WTC11 (cell line): Measurements from ENCODE around the gene HAND1. TPM values are rescaled to one million over a fixed set of nuclear protein-coding genes. Genes with fewer than 3 reads are reported as not detected.

Experiments used
- ATAC-seq: fragments of 200-7000 bp; cut with Tn5 transposase; 2 replicates; pipeline ENCODE4 v1.10.0; 2021; ENCODE audit warnings: mild to moderate bottlenecking, moderate library complexity
- CTCF ChIA-PET: fragments of 300-600 bp; sonication (Branson Sonifier 250); formaldehyde crosslinking; loops from one replicate; lab custom pipeline; 2021; ENCODE audit warnings: antibody characterized with exemption; lab: Charles Lee
- POLR2A ChIA-PET: fragments of 350-600 bp; sonication (Branson Sonifier 250); formaldehyde crosslinking; loops from one replicate; lab custom pipeline; 2021; ENCODE audit warnings: antibody characterized with exemption; lab: Charles Lee
- DNase-seq: peaks from one replicate; pipeline ENCODE4 v3.0.0; 2021; ENCODE audit warnings: low spot score
- H3K27ac Mint-ChIP-seq: 2 replicates; pipeline ENCODE4 v1.8.0; 2021; ENCODE audit warnings: mixed read lengths
- H3K27me3 Mint-ChIP-seq: 2 replicates; pipeline ENCODE4 v1.8.0; 2021; ENCODE audit warnings: low read depth, mild to moderate bottlenecking, moderate library complexity, mixed read lengths
- H3K36me3 Mint-ChIP-seq: 2 replicates; pipeline ENCODE4 v1.8.0; 2021; ENCODE audit warnings: mixed read lengths
- H3K4me1 Mint-ChIP-seq: 2 replicates; pipeline ENCODE4 v1.8.0; 2022; ENCODE audit warnings: mixed read lengths
- H3K4me3 Mint-ChIP-seq: 2 replicates; pipeline ENCODE4 v1.8.0; 2021; ENCODE audit warnings: mild to moderate bottlenecking, moderate library complexity, mixed read lengths
- H3K9me3 Mint-ChIP-seq: 2 replicates; pipeline ENCODE4 v1.8.0; 2021; ENCODE audit warnings: mixed read lengths
- NFYB ChIP-seq: sonication (generic); formaldehyde crosslinking; conservative IDR thresholded peaks from 2 replicates; pipeline ENCODE4 v1.8.0; 2022; ENCODE audit warnings: low read depth, missing genetic modification reagents
- SOX15 ChIP-seq: fragments of 250-450 bp; sonication (Bioruptor Pico); IDR thresholded peaks from 2 replicates; pipeline ENCODE4 v1.9.0; 2021; ENCODE audit warnings: mild to moderate bottlenecking
- TEAD1 ChIP-seq: sonication (generic); formaldehyde crosslinking; IDR thresholded peaks from 2 replicates; pipeline ENCODE4 v1.8.0; 2022; ENCODE audit warnings: mild to moderate bottlenecking, missing genetic modification reagents
- total RNA-seq: library from RNA; stranded (reverse); gene quantifications from 3 replicates; pipeline ENCODE4 v1.2.3, GENCODE V29; 2021
- TF ChIP-seq, protein P1 (sequence below): fragments of 250-450 bp; sonication (Bioruptor Pico); IDR thresholded peaks from 2 replicates; pipeline ENCODE4 v1.9.0; 2021; ENCODE audit warnings: mild to moderate bottlenecking, borderline replicate concordance
- TF ChIP-seq, protein P2 (sequence below): sonication (generic); formaldehyde crosslinking; IDR thresholded peaks from 2 replicates; pipeline ENCODE4 v1.8.0; 2023; ENCODE audit warnings: mild to moderate bottlenecking, missing genetic modification reagents
- TF ChIP-seq, protein P3 (sequence below): sonication (generic); formaldehyde crosslinking; IDR thresholded peaks from 2 replicates; pipeline ENCODE4 v1.8.0; 2023; ENCODE audit warnings: missing genetic modification reagents
- TF ChIP-seq, protein P4 (sequence below): fragments of 250-450 bp; sonication (Bioruptor Pico); IDR thresholded peaks from 2 replicates; pipeline ENCODE4 v1.9.0; 2021; ENCODE audit warnings: moderate library complexity, mild to moderate bottlenecking, inconsistent platforms, borderline replicate concordance
- TF ChIP-seq, protein P5 (sequence below): sonication (generic); formaldehyde crosslinking; IDR thresholded peaks from 2 replicates; pipeline ENCODE4 v1.8.1; 2022; ENCODE audit warnings: mild to moderate bottlenecking, missing genetic modification reagents, moderate library complexity, borderline replicate concordance
- TF ChIP-seq, protein P6 (sequence below): sonication (generic); formaldehyde crosslinking; IDR thresholded peaks from 2 replicates; pipeline ENCODE4 v1.8.0; 2022; ENCODE audit warnings: mild to moderate bottlenecking, missing genetic modification reagents
- TF ChIP-seq, protein P7 (sequence below): sonication (generic); formaldehyde crosslinking; conservative IDR thresholded peaks from 2 replicates; pipeline ENCODE4 v1.8.1; 2023; ENCODE audit warnings: mild to moderate bottlenecking, low read depth, missing genetic modification reagents, moderate library complexity

The HAND1 gene
- total RNA-seq, 1 experiment from 2014 or later, result not detected

DNA sequence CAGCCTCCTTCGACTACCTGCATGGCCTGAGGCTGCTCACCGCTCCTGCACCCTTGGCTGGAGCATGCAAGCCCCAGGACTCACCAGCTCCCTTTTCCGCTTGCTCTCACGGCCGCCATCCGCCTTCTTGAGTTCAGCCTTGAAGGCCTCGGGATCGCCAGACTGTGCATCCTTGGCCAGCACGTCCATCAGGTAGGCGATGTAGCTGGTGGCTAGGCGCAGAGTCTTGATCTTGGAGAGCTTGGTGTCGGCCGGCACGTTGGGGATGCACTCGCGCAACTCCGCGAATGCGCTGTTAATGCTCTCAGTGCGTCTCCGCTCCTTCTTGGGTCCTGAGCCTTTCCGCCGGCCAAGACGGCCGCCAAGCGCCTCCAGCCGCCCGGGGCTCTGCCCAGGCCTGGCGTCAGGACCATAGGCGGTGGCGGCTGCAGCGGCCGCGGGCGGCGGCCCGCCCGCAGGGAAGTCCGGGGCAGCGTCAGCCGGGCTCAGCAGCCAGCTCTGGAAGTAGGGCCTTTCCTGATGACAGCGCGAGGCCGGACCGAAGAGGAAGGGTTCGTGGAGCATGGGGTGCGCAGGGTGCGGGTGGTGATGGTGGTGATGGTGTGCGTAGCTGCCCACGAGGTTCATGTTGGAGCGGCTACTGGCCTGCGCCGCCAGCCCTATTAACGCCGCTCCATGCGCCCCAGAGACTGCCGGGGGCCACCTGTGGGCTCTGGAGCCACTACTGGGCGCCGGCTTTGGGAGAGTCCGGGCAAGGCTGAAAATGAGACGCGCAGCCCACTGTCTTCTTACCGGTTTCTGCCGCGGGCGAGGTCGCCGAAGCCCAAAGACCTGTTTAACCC is 424 bp downstream of the HAND1 start:
- TF ChIP-seq, protein P1, sequence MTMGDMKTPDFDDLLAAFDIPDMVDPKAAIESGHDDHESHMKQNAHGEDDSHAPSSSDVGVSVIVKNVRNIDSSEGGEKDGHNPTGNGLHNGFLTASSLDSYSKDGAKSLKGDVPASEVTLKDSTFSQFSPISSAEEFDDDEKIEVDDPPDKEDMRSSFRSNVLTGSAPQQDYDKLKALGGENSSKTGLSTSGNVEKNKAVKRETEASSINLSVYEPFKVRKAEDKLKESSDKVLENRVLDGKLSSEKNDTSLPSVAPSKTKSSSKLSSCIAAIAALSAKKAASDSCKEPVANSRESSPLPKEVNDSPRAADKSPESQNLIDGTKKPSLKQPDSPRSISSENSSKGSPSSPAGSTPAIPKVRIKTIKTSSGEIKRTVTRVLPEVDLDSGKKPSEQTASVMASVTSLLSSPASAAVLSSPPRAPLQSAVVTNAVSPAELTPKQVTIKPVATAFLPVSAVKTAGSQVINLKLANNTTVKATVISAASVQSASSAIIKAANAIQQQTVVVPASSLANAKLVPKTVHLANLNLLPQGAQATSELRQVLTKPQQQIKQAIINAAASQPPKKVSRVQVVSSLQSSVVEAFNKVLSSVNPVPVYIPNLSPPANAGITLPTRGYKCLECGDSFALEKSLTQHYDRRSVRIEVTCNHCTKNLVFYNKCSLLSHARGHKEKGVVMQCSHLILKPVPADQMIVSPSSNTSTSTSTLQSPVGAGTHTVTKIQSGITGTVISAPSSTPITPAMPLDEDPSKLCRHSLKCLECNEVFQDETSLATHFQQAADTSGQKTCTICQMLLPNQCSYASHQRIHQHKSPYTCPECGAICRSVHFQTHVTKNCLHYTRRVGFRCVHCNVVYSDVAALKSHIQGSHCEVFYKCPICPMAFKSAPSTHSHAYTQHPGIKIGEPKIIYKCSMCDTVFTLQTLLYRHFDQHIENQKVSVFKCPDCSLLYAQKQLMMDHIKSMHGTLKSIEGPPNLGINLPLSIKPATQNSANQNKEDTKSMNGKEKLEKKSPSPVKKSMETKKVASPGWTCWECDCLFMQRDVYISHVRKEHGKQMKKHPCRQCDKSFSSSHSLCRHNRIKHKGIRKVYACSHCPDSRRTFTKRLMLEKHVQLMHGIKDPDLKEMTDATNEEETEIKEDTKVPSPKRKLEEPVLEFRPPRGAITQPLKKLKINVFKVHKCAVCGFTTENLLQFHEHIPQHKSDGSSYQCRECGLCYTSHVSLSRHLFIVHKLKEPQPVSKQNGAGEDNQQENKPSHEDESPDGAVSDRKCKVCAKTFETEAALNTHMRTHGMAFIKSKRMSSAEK (CRISPR knock-in tag), result no peak
- TF ChIP-seq SOX15 (CRISPR knock-in tag), result no peak
- TF ChIP-seq, protein P2, sequence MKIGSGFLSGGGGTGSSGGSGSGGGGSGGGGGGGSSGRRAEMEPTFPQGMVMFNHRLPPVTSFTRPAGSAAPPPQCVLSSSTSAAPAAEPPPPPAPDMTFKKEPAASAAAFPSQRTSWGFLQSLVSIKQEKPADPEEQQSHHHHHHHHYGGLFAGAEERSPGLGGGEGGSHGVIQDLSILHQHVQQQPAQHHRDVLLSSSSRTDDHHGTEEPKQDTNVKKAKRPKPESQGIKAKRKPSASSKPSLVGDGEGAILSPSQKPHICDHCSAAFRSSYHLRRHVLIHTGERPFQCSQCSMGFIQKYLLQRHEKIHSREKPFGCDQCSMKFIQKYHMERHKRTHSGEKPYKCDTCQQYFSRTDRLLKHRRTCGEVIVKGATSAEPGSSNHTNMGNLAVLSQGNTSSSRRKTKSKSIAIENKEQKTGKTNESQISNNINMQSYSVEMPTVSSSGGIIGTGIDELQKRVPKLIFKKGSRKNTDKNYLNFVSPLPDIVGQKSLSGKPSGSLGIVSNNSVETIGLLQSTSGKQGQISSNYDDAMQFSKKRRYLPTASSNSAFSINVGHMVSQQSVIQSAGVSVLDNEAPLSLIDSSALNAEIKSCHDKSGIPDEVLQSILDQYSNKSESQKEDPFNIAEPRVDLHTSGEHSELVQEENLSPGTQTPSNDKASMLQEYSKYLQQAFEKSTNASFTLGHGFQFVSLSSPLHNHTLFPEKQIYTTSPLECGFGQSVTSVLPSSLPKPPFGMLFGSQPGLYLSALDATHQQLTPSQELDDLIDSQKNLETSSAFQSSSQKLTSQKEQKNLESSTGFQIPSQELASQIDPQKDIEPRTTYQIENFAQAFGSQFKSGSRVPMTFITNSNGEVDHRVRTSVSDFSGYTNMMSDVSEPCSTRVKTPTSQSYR (CRISPR knock-in tag), result no peak
- TF ChIP-seq, protein P3, sequence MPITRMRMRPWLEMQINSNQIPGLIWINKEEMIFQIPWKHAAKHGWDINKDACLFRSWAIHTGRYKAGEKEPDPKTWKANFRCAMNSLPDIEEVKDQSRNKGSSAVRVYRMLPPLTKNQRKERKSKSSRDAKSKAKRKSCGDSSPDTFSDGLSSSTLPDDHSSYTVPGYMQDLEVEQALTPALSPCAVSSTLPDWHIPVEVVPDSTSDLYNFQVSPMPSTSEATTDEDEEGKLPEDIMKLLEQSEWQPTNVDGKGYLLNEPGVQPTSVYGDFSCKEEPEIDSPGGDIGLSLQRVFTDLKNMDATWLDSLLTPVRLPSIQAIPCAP, result no peak
- TF ChIP-seq TEAD1 (CRISPR knock-in tag), result no peak
- TF ChIP-seq, all 79 proteins: peak for 0
- ChIA-PET CTCF (interaction anchor here (0.6 to 4.2 kb wide), 12 partner anchors 9 to 653 kb away, joined by 3 to 26 read pairs (median 3); no protein-coding TSS in a partner anchor), POLR2A (no interaction called here)
- DNase-seq, result peak; percentile 54
- Mint-ChIP-seq H3K9me3 (no peaks in the 10 kb centered on the region), H3K27ac (no peak overlapping the region), H3K36me3 (no peaks in the 10 kb centered on the region), H3K27me3 (peaks cover 100% of the 10 kb centered on the region), H3K4me1 (peaks cover 72% of the 10 kb centered on the region), H3K4me3 (peak overlapping the region; percentile 61)
- peak; percentile 1 for ATAC-seq

DNA sequence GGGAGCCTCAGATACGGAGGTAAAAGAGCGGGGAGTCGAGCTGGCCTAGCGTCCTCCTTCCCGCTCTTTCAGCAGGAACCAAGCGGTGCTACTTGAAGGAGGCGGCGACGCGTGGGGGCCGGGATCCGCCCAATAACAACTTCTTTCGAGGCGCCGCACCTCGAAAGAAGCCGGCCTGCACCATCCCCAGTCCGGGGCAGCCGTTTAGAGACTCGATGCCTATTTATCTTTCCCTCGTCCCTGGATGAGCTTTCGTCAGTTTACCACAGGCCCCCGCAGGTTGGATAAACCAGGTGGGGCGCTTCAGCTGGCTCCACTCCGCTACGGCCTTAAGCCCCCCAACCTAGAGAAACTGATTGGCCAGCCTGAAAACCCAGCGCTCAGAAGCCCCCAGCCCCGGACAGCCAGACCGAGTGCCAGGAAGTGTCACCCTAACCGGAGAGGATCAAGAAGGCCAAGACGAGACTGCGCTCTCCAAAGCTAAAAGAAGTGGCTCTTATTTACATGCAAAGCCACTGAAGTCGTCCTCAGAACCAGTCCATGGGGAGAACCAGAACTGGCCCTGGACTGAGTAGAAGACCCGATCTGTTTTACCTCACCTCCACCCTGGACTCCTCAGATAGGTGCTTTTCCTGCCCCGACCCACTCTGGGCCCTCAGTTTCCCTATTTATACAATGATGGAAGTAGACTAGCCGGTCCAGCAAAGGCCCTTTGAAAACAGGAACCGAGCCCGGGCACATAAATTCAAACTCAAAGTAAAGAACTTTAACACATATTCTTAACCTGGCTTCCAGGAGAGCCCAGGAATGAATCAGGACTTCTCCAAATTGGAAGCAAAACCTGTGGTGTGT is 1.4 kb downstream of the HAND1 start:
- Mint-ChIP-seq H3K4me1 (peaks cover 63% of the 10 kb centered on the region), H3K27ac (no peak overlapping the region), H3K9me3 (no peaks in the 10 kb centered on the region), H3K4me3 (peak overlapping the region; percentile 59), H3K36me3 (no peaks in the 10 kb centered on the region), H3K27me3 (peaks cover 100% of the 10 kb centered on the region)
- ATAC-seq (peak; percentile 1), DNase-seq (peak; percentile 72)
- CTCF ChIA-PET, result interaction anchor here (0.5 to 4.2 kb wide), 9 partner anchors 8 to 170 kb away, joined by 3 to 26 read pairs (median 5); no protein-coding TSS in a partner anchor
- POLR2A ChIA-PET, result no interaction called here
- TF ChIP-seq, protein P4, sequence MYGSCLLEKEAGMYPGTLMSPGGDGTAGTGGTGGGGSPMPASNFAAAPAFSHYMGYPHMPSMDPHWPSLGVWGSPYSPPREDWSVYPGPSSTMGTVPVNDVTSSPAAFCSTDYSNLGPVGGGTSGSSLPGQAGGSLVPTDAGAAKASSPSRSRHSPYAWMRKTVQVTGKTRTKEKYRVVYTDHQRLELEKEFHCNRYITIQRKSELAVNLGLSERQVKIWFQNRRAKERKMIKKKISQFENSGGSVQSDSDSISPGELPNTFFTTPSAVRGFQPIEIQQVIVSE (CRISPR knock-in tag), result no peak
- TF ChIP-seq, protein P5, sequence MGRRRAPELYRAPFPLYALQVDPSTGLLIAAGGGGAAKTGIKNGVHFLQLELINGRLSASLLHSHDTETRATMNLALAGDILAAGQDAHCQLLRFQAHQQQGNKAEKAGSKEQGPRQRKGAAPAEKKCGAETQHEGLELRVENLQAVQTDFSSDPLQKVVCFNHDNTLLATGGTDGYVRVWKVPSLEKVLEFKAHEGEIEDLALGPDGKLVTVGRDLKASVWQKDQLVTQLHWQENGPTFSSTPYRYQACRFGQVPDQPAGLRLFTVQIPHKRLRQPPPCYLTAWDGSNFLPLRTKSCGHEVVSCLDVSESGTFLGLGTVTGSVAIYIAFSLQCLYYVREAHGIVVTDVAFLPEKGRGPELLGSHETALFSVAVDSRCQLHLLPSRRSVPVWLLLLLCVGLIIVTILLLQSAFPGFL (CRISPR knock-in tag), result no peak
- TF ChIP-seq, protein P6, sequence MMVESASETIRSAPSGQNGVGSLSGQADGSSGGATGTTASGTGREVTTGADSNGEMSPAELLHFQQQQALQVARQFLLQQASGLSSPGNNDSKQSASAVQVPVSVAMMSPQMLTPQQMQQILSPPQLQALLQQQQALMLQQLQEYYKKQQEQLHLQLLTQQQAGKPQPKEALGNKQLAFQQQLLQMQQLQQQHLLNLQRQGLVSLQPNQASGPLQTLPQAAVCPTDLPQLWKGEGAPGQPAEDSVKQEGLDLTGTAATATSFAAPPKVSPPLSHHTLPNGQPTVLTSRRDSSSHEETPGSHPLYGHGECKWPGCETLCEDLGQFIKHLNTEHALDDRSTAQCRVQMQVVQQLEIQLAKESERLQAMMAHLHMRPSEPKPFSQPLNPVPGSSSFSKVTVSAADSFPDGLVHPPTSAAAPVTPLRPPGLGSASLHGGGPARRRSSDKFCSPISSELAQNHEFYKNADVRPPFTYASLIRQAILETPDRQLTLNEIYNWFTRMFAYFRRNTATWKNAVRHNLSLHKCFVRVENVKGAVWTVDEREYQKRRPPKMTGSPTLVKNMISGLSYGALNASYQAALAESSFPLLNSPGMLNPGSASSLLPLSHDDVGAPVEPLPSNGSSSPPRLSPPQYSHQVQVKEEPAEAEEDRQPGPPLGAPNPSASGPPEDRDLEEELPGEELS (CRISPR knock-in tag), result no peak
- TF ChIP-seq, protein P7, sequence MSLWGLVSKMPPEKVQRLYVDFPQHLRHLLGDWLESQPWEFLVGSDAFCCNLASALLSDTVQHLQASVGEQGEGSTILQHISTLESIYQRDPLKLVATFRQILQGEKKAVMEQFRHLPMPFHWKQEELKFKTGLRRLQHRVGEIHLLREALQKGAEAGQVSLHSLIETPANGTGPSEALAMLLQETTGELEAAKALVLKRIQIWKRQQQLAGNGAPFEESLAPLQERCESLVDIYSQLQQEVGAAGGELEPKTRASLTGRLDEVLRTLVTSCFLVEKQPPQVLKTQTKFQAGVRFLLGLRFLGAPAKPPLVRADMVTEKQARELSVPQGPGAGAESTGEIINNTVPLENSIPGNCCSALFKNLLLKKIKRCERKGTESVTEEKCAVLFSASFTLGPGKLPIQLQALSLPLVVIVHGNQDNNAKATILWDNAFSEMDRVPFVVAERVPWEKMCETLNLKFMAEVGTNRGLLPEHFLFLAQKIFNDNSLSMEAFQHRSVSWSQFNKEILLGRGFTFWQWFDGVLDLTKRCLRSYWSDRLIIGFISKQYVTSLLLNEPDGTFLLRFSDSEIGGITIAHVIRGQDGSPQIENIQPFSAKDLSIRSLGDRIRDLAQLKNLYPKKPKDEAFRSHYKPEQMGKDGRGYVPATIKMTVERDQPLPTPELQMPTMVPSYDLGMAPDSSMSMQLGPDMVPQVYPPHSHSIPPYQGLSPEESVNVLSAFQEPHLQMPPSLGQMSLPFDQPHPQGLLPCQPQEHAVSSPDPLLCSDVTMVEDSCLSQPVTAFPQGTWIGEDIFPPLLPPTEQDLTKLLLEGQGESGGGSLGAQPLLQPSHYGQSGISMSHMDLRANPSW (CRISPR knock-in tag), result no peak
- no peak for TF ChIP-seq NFYB (CRISPR knock-in tag)
